Mesothelial cell of epicardium (in vitro differentiated cells): ENCODE measurements around the gene ZCCHC10. TPM values are rescaled to one million over a fixed set of nuclear protein-coding genes. Genes with fewer than 3 reads are reported as not detected.

Experiments
- DNase-seq, 2 experiments: peaks; one replicate each; pipeline ENCODE4 v3.0.0; 2021; ENCODE audit warnings: low spot score in 2 of 2; ENCODE audit not compliant: unreplicated experiment in 2 of 2
- H3K27ac Mint-ChIP-seq: 2 replicates; pipeline ENCODE4 v1.8.0; 2021; ENCODE audit warnings: mixed read lengths
- H3K27me3 Mint-ChIP-seq: 2 replicates; pipeline ENCODE4 v1.8.0; 2021; ENCODE audit warnings: low read depth, mixed read lengths
- H3K36me3 Mint-ChIP-seq: 2 replicates; pipeline ENCODE4 v1.8.0; 2021; ENCODE audit warnings: mixed read lengths
- H3K4me1 Mint-ChIP-seq: 2 replicates; pipeline ENCODE4 v1.8.0; 2021; ENCODE audit warnings: mixed read lengths
- H3K4me3 Mint-ChIP-seq: 2 replicates; pipeline ENCODE4 v1.8.0; 2021; ENCODE audit warnings: mild to moderate bottlenecking, moderate library complexity, mixed read lengths
- H3K9me3 Mint-ChIP-seq: 2 replicates; pipeline ENCODE4 v1.8.0; 2021; ENCODE audit warnings: mixed read lengths
- total RNA-seq: library from RNA; stranded (reverse); gene quantifications from 3 replicates; pipeline ENCODE4 v1.2.1, GENCODE V29; 2021
- TF ChIP-seq, protein P1 (sequence below): fragments of 200-600 bp; sonication (generic); IDR thresholded peaks from one replicate; pipeline ENCODE4 v1.5.0; 2021; ENCODE audit warnings: antibody characterized with exemption; ENCODE audit not compliant: unreplicated experiment

ZCCHC10 gene
- total RNA-seq: 18.2 to 19.5 TPM (median 18.7 TPM) in 3 replicates

GRCh38 chr5:133025804-133026663 is at the start of gene ZCCHC10:
Gene ZCCHC10, minus strand, starts transcription at chr5:133026549. Its CDS starts 12 bp downstream, at chr5:133026537.
- peak within 1 kb of the TSS; percentile 96 for H3K4me3 Mint-ChIP-seq
- H3K27me3 Mint-ChIP-seq: no peaks in the 10 kb centered on the region
- TF ChIP-seq, protein P1, sequence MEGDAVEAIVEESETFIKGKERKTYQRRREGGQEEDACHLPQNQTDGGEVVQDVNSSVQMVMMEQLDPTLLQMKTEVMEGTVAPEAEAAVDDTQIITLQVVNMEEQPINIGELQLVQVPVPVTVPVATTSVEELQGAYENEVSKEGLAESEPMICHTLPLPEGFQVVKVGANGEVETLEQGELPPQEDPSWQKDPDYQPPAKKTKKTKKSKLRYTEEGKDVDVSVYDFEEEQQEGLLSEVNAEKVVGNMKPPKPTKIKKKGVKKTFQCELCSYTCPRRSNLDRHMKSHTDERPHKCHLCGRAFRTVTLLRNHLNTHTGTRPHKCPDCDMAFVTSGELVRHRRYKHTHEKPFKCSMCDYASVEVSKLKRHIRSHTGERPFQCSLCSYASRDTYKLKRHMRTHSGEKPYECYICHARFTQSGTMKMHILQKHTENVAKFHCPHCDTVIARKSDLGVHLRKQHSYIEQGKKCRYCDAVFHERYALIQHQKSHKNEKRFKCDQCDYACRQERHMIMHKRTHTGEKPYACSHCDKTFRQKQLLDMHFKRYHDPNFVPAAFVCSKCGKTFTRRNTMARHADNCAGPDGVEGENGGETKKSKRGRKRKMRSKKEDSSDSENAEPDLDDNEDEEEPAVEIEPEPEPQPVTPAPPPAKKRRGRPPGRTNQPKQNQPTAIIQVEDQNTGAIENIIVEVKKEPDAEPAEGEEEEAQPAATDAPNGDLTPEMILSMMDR: no peak

GRCh38 chr5:133075572-133076536 is 49.5 kb upstream of the ZCCHC10 start:
- no peaks in the 10 kb centered on the region for H3K9me3 Mint-ChIP-seq
- peak overlapping the region; percentile 50 for H3K27ac Mint-ChIP-seq
- H3K36me3 Mint-ChIP-seq: peaks cover 47% of the 10 kb centered on the region
- no peak overlapping the region for H3K4me3 Mint-ChIP-seq
- no peak for DNase-seq
- TF ChIP-seq, protein P1: no peak
- H3K4me1 Mint-ChIP-seq: peaks cover 6% of the 10 kb centered on the region
- no peaks in the 10 kb centered on the region for H3K27me3 Mint-ChIP-seq

More at GRCh38 chr5:133025804-133026663, at the start of gene ZCCHC10:
- no peaks in the 10 kb centered on the region for H3K9me3 Mint-ChIP-seq
- H3K27ac Mint-ChIP-seq: peak within 1 kb of the TSS; percentile 99
- peaks cover 14% of the 10 kb centered on the region for H3K4me1 Mint-ChIP-seq
- peak; percentile 88 to 90 for DNase-seq
- H3K36me3 Mint-ChIP-seq: no peaks in the 10 kb centered on the region

GRCh38 chr5:133072021-133072420 is 45.7 kb upstream of the ZCCHC10 start:
- Mint-ChIP-seq H3K27me3 (no peaks in the 10 kb centered on the region), H3K4me1 (peaks cover 6% of the 10 kb centered on the region), H3K9me3 (no peaks in the 10 kb centered on the region), H3K36me3 (peaks cover 52% of the 10 kb centered on the region), H3K4me3 (no peak overlapping the region), H3K27ac (peak overlapping the region; percentile 22)
- DNase-seq: no peak
- TF ChIP-seq, protein P1: no peak

DNA sequence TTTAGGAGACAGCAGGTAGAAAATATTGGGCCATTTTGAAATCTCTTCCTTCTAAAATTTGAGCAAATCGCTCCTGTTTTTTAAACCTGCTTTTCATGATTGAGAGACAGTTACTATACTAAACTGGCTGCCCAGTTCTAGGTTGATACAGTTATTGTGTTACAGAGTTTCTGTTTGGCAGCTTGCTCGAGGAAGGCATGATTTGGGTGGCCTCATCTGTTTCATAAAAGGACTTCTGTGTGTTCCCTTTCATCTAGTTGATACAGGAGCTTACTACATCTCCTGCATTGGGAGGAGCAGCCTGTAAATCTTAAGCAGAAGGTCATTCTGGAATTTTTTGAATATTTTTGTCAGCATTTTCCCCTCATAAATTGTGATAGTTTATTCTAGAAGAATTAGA is 39.7 kb upstream of the ZCCHC10 start:
- Mint-ChIP-seq H3K27me3 (no peaks in the 10 kb centered on the region), H3K27ac (peak overlapping the region; percentile 94), H3K36me3 (peaks cover 24% of the 10 kb centered on the region), H3K4me3 (no peak overlapping the region), H3K4me1 (peaks cover 28% of the 10 kb centered on the region), H3K9me3 (no peaks in the 10 kb centered on the region)
- no peak for DNase-seq
- TF ChIP-seq, protein P1: no peak

DNA sequence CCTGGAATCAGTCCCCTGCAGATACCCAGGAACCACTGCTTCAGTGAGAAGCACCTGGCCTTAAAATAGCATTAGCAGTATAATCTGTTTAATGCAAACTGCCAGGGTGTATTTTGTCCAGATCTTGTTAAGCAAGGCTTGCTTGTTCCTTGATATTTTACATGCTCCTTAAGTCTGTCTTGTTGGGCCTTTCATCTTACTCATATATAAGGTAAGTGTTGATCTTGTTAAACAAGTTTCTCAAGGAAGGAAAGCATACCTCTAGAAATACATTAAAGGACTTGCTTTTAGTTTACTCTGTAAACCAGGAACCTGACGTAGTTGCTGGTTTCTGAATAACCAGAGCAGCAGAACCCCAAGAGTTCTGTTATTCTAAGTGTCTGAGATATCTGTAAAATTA is 39.1 kb upstream of the ZCCHC10 start:
- DNase-seq: no peak
- Mint-ChIP-seq H3K9me3 (no peaks in the 10 kb centered on the region), H3K36me3 (peaks cover 20% of the 10 kb centered on the region), H3K27ac (peak overlapping the region; percentile 94), H3K27me3 (no peaks in the 10 kb centered on the region), H3K4me1 (peaks cover 28% of the 10 kb centered on the region), H3K4me3 (no peak overlapping the region)
- TF ChIP-seq, protein P1: no peak
